Suprapubic skin (tissue), 3 donors: ENCODE data around the gene HOXC10.

Source experiments
- POLR2A ChIP-seq, 2 donors: fragments of 450-650 bp; IDR thresholded peaks; one replicate each; pipeline ENCODE4 v1.6.1; 2017; ENCODE audit warnings: antibody characterized with exemption in 2 of 2, mild to moderate bottlenecking in 2 of 2, moderate library complexity in 2 of 2
- TF ChIP-seq, protein P1 (sequence below), 2 donors: fragments of 200-600 bp in 1 of 2; fragments of 450-650 bp in 1 of 2; sonication (generic) in 1 of 2; IDR thresholded peaks; one replicate each; pipeline ENCODE4 v1.5.1; 2016 to 2019; ENCODE audit warnings: antibody characterized with exemption in 2 of 2, mild to moderate bottlenecking in 1 of 2, moderate library complexity in 1 of 2

DNA sequence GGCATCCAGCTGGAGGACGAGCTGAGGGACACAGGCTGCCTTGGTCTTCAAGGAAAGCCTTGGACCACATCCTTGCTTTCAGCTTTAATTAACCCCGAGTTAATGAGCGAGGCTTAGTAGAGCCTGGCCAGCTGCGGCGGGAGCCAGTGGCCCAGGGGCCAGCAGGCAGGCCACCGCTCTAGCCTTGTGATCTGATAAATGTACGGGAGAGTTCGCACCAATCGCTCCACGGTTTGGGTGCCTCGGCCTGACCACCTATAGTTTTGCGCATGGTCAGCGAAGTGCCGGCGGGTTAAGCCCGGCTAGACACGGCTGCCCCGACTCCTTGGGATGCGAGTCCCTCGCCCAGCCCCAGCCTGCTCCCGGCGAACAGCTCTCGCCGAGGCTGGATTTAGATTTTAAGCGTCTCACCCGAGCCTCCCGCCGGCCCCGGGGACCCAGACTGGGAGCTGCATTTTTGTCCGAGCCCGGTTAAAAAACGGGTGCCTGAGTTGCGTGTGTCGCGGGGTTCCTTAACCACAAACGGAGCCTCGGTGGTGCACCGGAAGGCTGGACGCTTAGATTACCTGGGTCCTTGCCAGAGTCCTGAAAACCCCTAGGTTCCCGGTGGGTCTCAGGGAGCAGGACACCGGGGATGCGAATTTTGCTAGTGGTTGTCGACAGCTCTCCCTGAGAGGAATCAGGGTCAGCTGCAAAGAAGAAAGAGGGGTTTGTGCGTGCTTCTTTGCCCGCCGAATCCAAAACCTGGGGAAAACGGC is 33.2 kb upstream of the HOXC10 start:
- TF ChIP-seq POLR2A (IDR thresholded peaks at IDR 0.05): no peak
- TF ChIP-seq, protein P1, sequence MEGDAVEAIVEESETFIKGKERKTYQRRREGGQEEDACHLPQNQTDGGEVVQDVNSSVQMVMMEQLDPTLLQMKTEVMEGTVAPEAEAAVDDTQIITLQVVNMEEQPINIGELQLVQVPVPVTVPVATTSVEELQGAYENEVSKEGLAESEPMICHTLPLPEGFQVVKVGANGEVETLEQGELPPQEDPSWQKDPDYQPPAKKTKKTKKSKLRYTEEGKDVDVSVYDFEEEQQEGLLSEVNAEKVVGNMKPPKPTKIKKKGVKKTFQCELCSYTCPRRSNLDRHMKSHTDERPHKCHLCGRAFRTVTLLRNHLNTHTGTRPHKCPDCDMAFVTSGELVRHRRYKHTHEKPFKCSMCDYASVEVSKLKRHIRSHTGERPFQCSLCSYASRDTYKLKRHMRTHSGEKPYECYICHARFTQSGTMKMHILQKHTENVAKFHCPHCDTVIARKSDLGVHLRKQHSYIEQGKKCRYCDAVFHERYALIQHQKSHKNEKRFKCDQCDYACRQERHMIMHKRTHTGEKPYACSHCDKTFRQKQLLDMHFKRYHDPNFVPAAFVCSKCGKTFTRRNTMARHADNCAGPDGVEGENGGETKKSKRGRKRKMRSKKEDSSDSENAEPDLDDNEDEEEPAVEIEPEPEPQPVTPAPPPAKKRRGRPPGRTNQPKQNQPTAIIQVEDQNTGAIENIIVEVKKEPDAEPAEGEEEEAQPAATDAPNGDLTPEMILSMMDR (IDR thresholded peaks at IDR 0.05): no peak
